PC-9 (cell line): Measurements from ENCODE around the gene NT5C2. TPM values are rescaled to one million over a fixed set of nuclear protein-coding genes. Genes with fewer than 3 reads are reported as not detected.

Experiments
- BruUV-seq: library from RNA; stranded (reverse); fragments of 400-500 nt; replicated peaks from 2 replicates; lab custom pipeline; 2021; lab: Mats Ljungman, UMichigan
- CTCF ChIA-PET: fragments of 300-600 bp; sonication (Branson Sonifier 250); formaldehyde crosslinking; loops from one replicate; lab custom pipeline; 2022; ENCODE audit warnings: antibody characterized with exemption; lab: Charles Lee
- POLR2A ChIA-PET: fragments of 300-600 bp; sonication (Branson Sonifier 250); formaldehyde crosslinking; loops from one replicate; lab custom pipeline; 2022; ENCODE audit warnings: antibody characterized with exemption; ENCODE audit not compliant: unreplicated experiment; lab: Charles Lee
- DNase-seq, 2 experiments: peaks; one replicate each; pipeline versions ENCODE4 v3.0.0 to v3.0.0-alpha.2; 2015 to 2022; ENCODE audit warnings: mixed read lengths in 1 of 2
- H2AFZ ChIP-seq: fragments of 200-600 bp; sonication (generic); 2 replicates; pipeline ENCODE4 v1.8.1; 2017; ENCODE audit warnings: antibody characterized with exemption
- H3F3A ChIP-seq: fragments of 200-600 bp; sonication (generic); 2 replicates; pipeline ENCODE4 v1.8.1; 2017; ENCODE audit warnings: antibody characterized with exemption, mild to moderate bottlenecking, low read depth; ENCODE audit not compliant: insufficient read depth
- H3K27ac ChIP-seq: fragments of 200-600 bp; sonication (generic); 2 replicates; pipeline ENCODE4 v1.6.1; 2016; ENCODE audit warnings: mixed run types
- H3K27me3 ChIP-seq: fragments of 200-600 bp; sonication (generic); 2 replicates; pipeline ENCODE4 v1.6.1; 2016; ENCODE audit warnings: low read depth, mixed run types; ENCODE audit not compliant: insufficient read depth
- H3K36me3 ChIP-seq: fragments of 200-600 bp; sonication (generic); 2 replicates; pipeline ENCODE4 v1.6.1; 2016; ENCODE audit warnings: low read depth, mixed run types
- H3K4me1 ChIP-seq: fragments of 200-600 bp; sonication (generic); replicated peaks from 2 replicates; pipeline ENCODE4 v1.6.1; 2016; ENCODE audit warnings: mixed run types; ENCODE audit not compliant: insufficient read depth
- H3K4me2 ChIP-seq: fragments of 200-600 bp; sonication (generic); 2 replicates; pipeline ENCODE4 v1.6.1; 2017; ENCODE audit warnings: mixed run types
- H3K4me3 ChIP-seq: fragments of 200-600 bp; sonication (generic); 2 replicates; pipeline ENCODE4 v1.6.1; 2016; ENCODE audit warnings: mixed run types
- H3K79me2 ChIP-seq: fragments of 200-600 bp; sonication (generic); 2 replicates; pipeline ENCODE4 v1.6.1; 2017; ENCODE audit warnings: low read depth, mixed run types
- H3K9me2 ChIP-seq: fragments of 200-600 bp; sonication (generic); 2 replicates; pipeline ENCODE4 v1.8.1; 2017; ENCODE audit warnings: mild to moderate bottlenecking; ENCODE audit not compliant: insufficient read depth
- H3K9me3 ChIP-seq: fragments of 200-600 bp; sonication (generic); 2 replicates; pipeline ENCODE4 v1.8.1; 2016; ENCODE audit warnings: low read depth; ENCODE audit not compliant: insufficient read depth
- H4K20me1 ChIP-seq: fragments of 200-600 bp; sonication (generic); 2 replicates; pipeline ENCODE4 v1.8.1; 2017; ENCODE audit not compliant: insufficient read depth
- CTCF ChIP-seq: fragments of 200-600 bp; sonication (generic); conservative IDR thresholded peaks from 2 replicates; pipeline ENCODE4 v1.6.1; 2017; ENCODE audit warnings: mixed run types, antibody characterized with exemption, mild to moderate bottlenecking, moderate library complexity
- EZH2 ChIP-seq: fragments of 200-600 bp; sonication (generic); IDR thresholded peaks from 2 replicates; pipeline ENCODE4 v1.8.0; 2017; ENCODE audit warnings: antibody characterized with exemption, low read depth
- intact Hi-C: fragments of 100-400 bp; cut with micrococcal nuclease; formaldehyde crosslinking; loops from one replicate; pipeline ENCODE4 v1.10.0; 2022; ENCODE audit not compliant: unreplicated experiment
- total RNA-seq: library from RNA; stranded (reverse); gene quantifications from 2 replicates; pipeline ENCODE4 v1.2.3, GENCODE V29; 2021

NT5C2 gene
- total RNA-seq, 1 experiment from 2014 or later: 67.9 TPM

- no peak for DNase-seq
- H3K4me2 ChIP-seq: no peak overlapping the region
- no peaks in the 10 kb centered on the region for H3K27me3 ChIP-seq
- ChIA-PET POLR2A (no interaction called here), CTCF (interaction anchor here (0.6 kb wide), 1 partner anchor 216 kb away, joined by 3 read pairs; no protein-coding TSS in a partner anchor)
- no peak for TF ChIP-seq CTCF
- TF ChIP-seq EZH2: no peak
- no peaks in the 10 kb centered on the region for H3K9me2 ChIP-seq
- H3K9me3 ChIP-seq: no peaks in the 10 kb centered on the region
- H3K4me1 ChIP-seq: 0 out of 2 replicates have a peak, but pooled peaks cover 7% of the 10 kb centered on the region
- no peak overlapping the region for H2AFZ ChIP-seq
- no peak overlapping the region for H3K4me3 ChIP-seq
- H3K79me2 ChIP-seq: peaks cover 9% of the 10 kb centered on the region
- H4K20me1 ChIP-seq: peaks cover 4% of the 10 kb centered on the region; the same call in 1 of the 2 replicates
- no TSS peak for BruUV-seq
- no peak overlapping the region for H3K27ac ChIP-seq
- intact Hi-C loops: loop anchor here (10.0 kb wide), 1 partner anchor 68 kb away; no protein-coding TSS in a partner anchor
- H3F3A ChIP-seq: peaks cover 25% of the 10 kb centered on the region; the same call in 1 of the 2 replicates
- H3K36me3 ChIP-seq: peaks cover 17% of the 10 kb centered on the region; the same call in 1 of the 2 replicates
Measured at GRCh38 chr10:103106539-103106938, 86.5 kb downstream of the NT5C2 start.

GRCh38 chr10:103105462-103105861 is 87.6 kb downstream of the NT5C2 start:
- POLR2A ChIA-PET: no interaction called here
- BruUV-seq: no TSS peak
- H3K9me2 ChIP-seq: no peaks in the 10 kb centered on the region
- H3K36me3 ChIP-seq: peaks cover 17% of the 10 kb centered on the region; the same call in 1 of the 2 replicates
- H3K79me2 ChIP-seq: peaks cover 4% of the 10 kb centered on the region; the same call in 1 of the 2 replicates
- CTCF ChIA-PET: no interaction called here
- H3K4me2 ChIP-seq: no peak overlapping the region
- 0 out of 2 replicates have a peak, but pooled peaks cover 7% of the 10 kb centered on the region for H3K4me1 ChIP-seq
- H3K27ac ChIP-seq: 0 out of 2 replicates have a peak overlapping the region, but pooled peaks have one; percentile 14
- intact Hi-C loops: loop anchor here (10.0 kb wide), 1 partner anchor 69 kb away; no protein-coding TSS in a partner anchor
- H3K9me3 ChIP-seq: no peaks in the 10 kb centered on the region
- no peak overlapping the region for H2AFZ ChIP-seq
- DNase-seq: no peak
- TF ChIP-seq EZH2 (no peak), CTCF (no peak)
- H4K20me1 ChIP-seq: peaks cover 4% of the 10 kb centered on the region; the same call in 1 of the 2 replicates
- no peaks in the 10 kb centered on the region for H3K27me3 ChIP-seq
- peaks cover 15% of the 10 kb centered on the region; the same call in 1 of the 2 replicates for H3F3A ChIP-seq
- no peak overlapping the region for H3K4me3 ChIP-seq

- H4K20me1 ChIP-seq: peaks cover 4% of the 10 kb centered on the region; the same call in 1 of the 2 replicates
- H3K36me3 ChIP-seq: peaks cover 17% of the 10 kb centered on the region; the same call in 1 of the 2 replicates
- H2AFZ ChIP-seq: no peak overlapping the region
- no peak overlapping the region for H3K4me3 ChIP-seq
- H3K4me2 ChIP-seq: no peak overlapping the region
- intact Hi-C loops: loop anchor here (10.0 kb wide), 1 partner anchor 70 kb away; no protein-coding TSS in a partner anchor
- TF ChIP-seq EZH2 (no peak), CTCF (no peak)
- CTCF ChIA-PET: no interaction called here
- no peaks in the 10 kb centered on the region for H3K9me2 ChIP-seq
- no peak overlapping the region for H3K27ac ChIP-seq
- no TSS peak for BruUV-seq
- H3K9me3 ChIP-seq: no peaks in the 10 kb centered on the region
- 0 out of 2 replicates have a peak, but pooled peaks cover 7% of the 10 kb centered on the region for H3K4me1 ChIP-seq
- peaks cover 12% of the 10 kb centered on the region; the same call in 1 of the 2 replicates for H3F3A ChIP-seq
- peaks cover 4% of the 10 kb centered on the region; the same call in 1 of the 2 replicates for H3K79me2 ChIP-seq
- POLR2A ChIA-PET: interaction anchor here (0.7 kb wide), 1 partner anchor 126 kb away, joined by 5 read pairs; no protein-coding TSS in a partner anchor
- H3K27me3 ChIP-seq: no peaks in the 10 kb centered on the region
- no peak for DNase-seq
Measured at GRCh38 chr10:103104721-103105120, 88.4 kb downstream of the NT5C2 start.
